Activated CD4-positive, alpha-beta T cell treated with anti-CD3 and anti-CD28 coated beads for 36 hours (primary cell): ENCODE results near the gene PRKN. TPM values are rescaled to one million over a fixed set of nuclear protein-coding genes. Genes with fewer than 3 reads are reported as not detected.
A peak's percentile ranks its signal among the peaks of the same experiment; 100 is the strongest.

ENCODE experiments used
- ATAC-seq: fragments of 200-7000 bp; cut with Tn5 transposase; one replicate; pipeline ENCODE4 v1.10.0; 2021; ENCODE audit warnings: mild to moderate bottlenecking, moderate library complexity
- CTCF ChIA-PET: fragments of 350-600 bp; sonication (Branson Sonifier 250); formaldehyde crosslinking; loops from one replicate; lab custom pipeline; 2021; ENCODE audit warnings: antibody characterized with exemption; lab: Charles Lee
- POLR2A ChIA-PET: fragments of 350-600 bp; sonication (Branson Sonifier 250); formaldehyde crosslinking; loops from one replicate; lab custom pipeline; 2021; ENCODE audit warnings: antibody characterized with exemption, inconsistent platforms; lab: Charles Lee
- DNase-seq: peaks from one replicate; pipeline ENCODE4 v3.0.0-alpha.2; 2020
- H3K27ac Mint-ChIP-seq: one replicate; pipeline ENCODE4 v1.8.0; 2021; ENCODE audit warnings: mixed read lengths
- H3K27me3 Mint-ChIP-seq: one replicate; pipeline ENCODE4 v1.8.0; 2021; ENCODE audit warnings: mixed read lengths
- H3K36me3 Mint-ChIP-seq: one replicate; pipeline ENCODE4 v1.8.0; 2021; ENCODE audit warnings: low read depth, mixed read lengths
- H3K4me1 Mint-ChIP-seq: one replicate; pipeline ENCODE4 v1.8.0; 2021; ENCODE audit warnings: mixed read lengths
- H3K4me3 Mint-ChIP-seq: one replicate; pipeline ENCODE4 v1.8.0; 2021; ENCODE audit warnings: mild to moderate bottlenecking, moderate library complexity, mixed read lengths
- H3K9me3 Mint-ChIP-seq: one replicate; pipeline ENCODE4 v1.8.0; 2021; ENCODE audit warnings: low read depth, mixed read lengths
- intact Hi-C, 2 experiments: fragments of 100-400 bp; cut with DNase I in 1 of 2; cut with micrococcal nuclease in 1 of 2; formaldehyde crosslinking; loops; one replicate each; pipeline versions ENCODE4 v1.14.2 to v1.15.1; 2022 to 2024; cut with DNase I, micrococcal nuclease
- total RNA-seq, 2 experiments: library from RNA; stranded (reverse); gene quantifications; one replicate each; pipeline ENCODE4 v1.2.3, GENCODE V29; 2021

Gene PRKN
- total RNA-seq, 2 experiments from 2014 or later, result 0.56 to 0.87 TPM

GRCh38 chr6:161926324-161926723 is 801.2 kb downstream of the PRKN start:
- H3K9me3 Mint-ChIP-seq, result peaks cover 2% of the 10 kb centered on the region
- H3K36me3 Mint-ChIP-seq, result no peaks in the 10 kb centered on the region
- no peak overlapping the region for H3K4me3 Mint-ChIP-seq
- DNase-seq (no peak), ATAC-seq (no peak)
- H3K27me3 Mint-ChIP-seq, result no peaks in the 10 kb centered on the region
- H3K27ac Mint-ChIP-seq, result no peak overlapping the region
- ChIA-PET CTCF (no interaction called here), POLR2A (no interaction called here)
- intact Hi-C loops, result no loop called here
- no peaks in the 10 kb centered on the region for H3K4me1 Mint-ChIP-seq

- POLR2A ChIA-PET, result no interaction called here
- ATAC-seq, result no peak
- Mint-ChIP-seq H3K4me1 (no peaks in the 10 kb centered on the region), H3K36me3 (no peaks in the 10 kb centered on the region), H3K27ac (no peak overlapping the region), H3K9me3 (peaks cover 2% of the 10 kb centered on the region), H3K27me3 (no peaks in the 10 kb centered on the region), H3K4me3 (no peak overlapping the region)
- intact Hi-C loops, result loop anchor here (5.0 kb wide), 1 partner anchor 507 kb away; no protein-coding TSS in a partner anchor
- no peak for DNase-seq
- CTCF ChIA-PET, result no interaction called here
These were observed 803.0 kb downstream of the PRKN start for GRCh38 chr6:161924516-161925116.

DNA sequence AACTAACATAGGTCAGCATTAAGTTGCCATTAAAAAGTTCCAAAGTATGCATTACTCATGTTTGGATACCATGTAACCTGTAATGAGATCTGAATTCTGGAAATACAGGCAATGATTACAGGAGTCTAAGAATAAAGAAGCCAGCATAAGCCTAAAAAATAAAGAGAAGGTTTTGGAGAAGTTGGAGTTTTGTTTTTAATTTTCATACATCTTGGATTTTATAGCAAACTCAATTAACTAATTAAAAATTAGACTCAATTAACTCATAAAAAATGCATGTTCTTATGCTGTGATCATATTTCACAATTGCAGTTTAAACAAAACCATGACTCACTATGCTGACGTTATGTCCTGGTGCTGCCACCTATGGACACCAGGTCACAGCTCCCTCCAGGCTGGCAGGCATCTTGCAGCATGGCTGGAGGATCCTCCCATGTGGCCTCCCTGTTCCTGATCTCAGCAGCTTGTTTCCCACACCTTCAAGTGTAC is 804.9 kb downstream of the PRKN start:
- ATAC-seq (peak; percentile 83), DNase-seq (peak; percentile 66)
- ChIA-PET CTCF (interaction anchor here (1.1 kb wide), 1 partner anchor 504 kb away, joined by 3 read pairs; no protein-coding TSS in a partner anchor), POLR2A (no interaction called here)
- Mint-ChIP-seq H3K4me3 (no peak overlapping the region), H3K27me3 (no peaks in the 10 kb centered on the region), H3K36me3 (no peaks in the 10 kb centered on the region), H3K27ac (no peak overlapping the region), H3K4me1 (no peaks in the 10 kb centered on the region), H3K9me3 (no peaks in the 10 kb centered on the region)
- intact Hi-C loops, result loop anchor here (2.0 to 5.0 kb wide), 2 partner anchors 174 to 505 kb away; no protein-coding TSS in a partner anchor

DNA sequence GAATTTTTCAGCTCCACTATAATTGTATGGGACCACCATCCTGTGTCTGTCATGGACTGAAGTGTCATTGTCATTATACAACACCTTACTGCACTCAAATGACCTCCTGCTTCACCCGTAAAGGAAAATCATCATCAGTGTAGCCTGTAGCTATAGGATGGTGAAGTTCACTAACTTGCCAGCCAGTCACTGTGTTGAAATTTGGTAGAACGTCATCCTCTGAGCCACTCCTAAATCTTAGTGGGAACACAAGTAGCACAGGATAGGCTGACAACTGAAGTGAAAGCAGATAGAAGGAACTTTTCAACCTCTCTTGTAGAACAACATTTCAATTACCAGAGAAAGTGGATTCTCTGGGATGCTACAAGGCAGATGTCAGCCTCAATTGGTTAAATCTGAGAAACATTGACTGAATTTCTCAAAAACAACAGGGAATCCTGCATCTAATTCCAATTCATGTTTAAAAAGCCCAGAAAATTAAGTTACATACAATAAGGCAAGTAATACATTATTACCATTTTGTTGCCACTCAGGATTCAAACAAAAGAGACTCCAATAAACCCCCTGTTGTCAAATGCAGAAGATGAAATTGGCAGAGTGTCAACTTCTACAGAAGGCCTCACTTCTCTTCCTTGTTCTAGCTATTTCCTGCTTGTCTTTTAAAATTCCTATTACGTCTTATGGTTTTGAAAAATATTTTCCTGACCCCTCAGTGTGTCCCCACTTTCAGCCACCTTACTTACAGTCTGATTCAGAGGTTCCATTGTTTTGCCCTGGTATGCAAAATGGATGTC is 805.8 kb downstream of the PRKN start:
- H3K9me3 Mint-ChIP-seq, result no peaks in the 10 kb centered on the region
- H3K36me3 Mint-ChIP-seq, result no peaks in the 10 kb centered on the region
- ATAC-seq (no peak), DNase-seq (no peak)
- CTCF ChIA-PET, result no interaction called here
- H3K27ac Mint-ChIP-seq, result no peak overlapping the region
- POLR2A ChIA-PET, result no interaction called here
- H3K27me3 Mint-ChIP-seq, result no peaks in the 10 kb centered on the region
- no peaks in the 10 kb centered on the region for H3K4me1 Mint-ChIP-seq
- intact Hi-C loops, result loop anchor here (2.0 to 5.0 kb wide), 2 partner anchors 173 to 504 kb away; no protein-coding TSS in a partner anchor
- no peak overlapping the region for H3K4me3 Mint-ChIP-seq

GRCh38 chr6:161919691-161920090 is 807.9 kb downstream of the PRKN start:
- POLR2A ChIA-PET, result no interaction called here
- H3K9me3 Mint-ChIP-seq, result no peaks in the 10 kb centered on the region
- no peak for DNase-seq
- ATAC-seq, result no peak
- no peaks in the 10 kb centered on the region for H3K36me3 Mint-ChIP-seq
- CTCF ChIA-PET, result no interaction called here
- H3K27me3 Mint-ChIP-seq, result no peaks in the 10 kb centered on the region
- intact Hi-C loops, result loop anchor here (5.0 kb wide), 1 partner anchor 502 kb away; no protein-coding TSS in a partner anchor
- no peak overlapping the region for H3K4me3 Mint-ChIP-seq
- no peak overlapping the region for H3K27ac Mint-ChIP-seq
- H3K4me1 Mint-ChIP-seq, result no peaks in the 10 kb centered on the region

GRCh38 chr6:161918628-161919205 is 808.8 kb downstream of the PRKN start:
- Mint-ChIP-seq H3K36me3 (no peaks in the 10 kb centered on the region), H3K9me3 (no peaks in the 10 kb centered on the region), H3K27me3 (no peaks in the 10 kb centered on the region), H3K4me3 (no peak overlapping the region), H3K27ac (no peak overlapping the region), H3K4me1 (no peaks in the 10 kb centered on the region)
- ChIA-PET CTCF (interaction anchor here (0.6 kb wide), 1 partner anchor 500 kb away, joined by 3 read pairs; no protein-coding TSS in a partner anchor), POLR2A (no interaction called here)
- intact Hi-C loops, result no loop called here
- ATAC-seq (no peak), DNase-seq (no peak)

- Mint-ChIP-seq H3K27me3 (no peaks in the 10 kb centered on the region), H3K9me3 (no peaks in the 10 kb centered on the region), H3K4me1 (no peaks in the 10 kb centered on the region), H3K27ac (no peak overlapping the region), H3K36me3 (no peaks in the 10 kb centered on the region), H3K4me3 (no peak overlapping the region)
- no peak for DNase-seq
- POLR2A ChIA-PET, result no interaction called here
- no peak for ATAC-seq
- CTCF ChIA-PET, result interaction anchor here (0.6 kb wide), 1 partner anchor 500 kb away, joined by 3 read pairs; no protein-coding TSS in a partner anchor
- intact Hi-C loops, result no loop called here
These were observed 809.4 kb downstream of the PRKN start for GRCh38 chr6:161918109-161918531.

- no peaks in the 10 kb centered on the region for H3K4me1 Mint-ChIP-seq
- H3K27ac Mint-ChIP-seq, result no peak overlapping the region
- H3K4me3 Mint-ChIP-seq, result no peak overlapping the region
- no peak for ATAC-seq
- no peaks in the 10 kb centered on the region for H3K9me3 Mint-ChIP-seq
- intact Hi-C loops, result no loop called here
- H3K36me3 Mint-ChIP-seq, result no peaks in the 10 kb centered on the region
- CTCF ChIA-PET, result no interaction called here
- POLR2A ChIA-PET, result no interaction called here
- H3K27me3 Mint-ChIP-seq, result no peaks in the 10 kb centered on the region
- DNase-seq, result no peak
These were observed 809.9 kb downstream of the PRKN start for GRCh38 chr6:161917645-161918044.

DNA sequence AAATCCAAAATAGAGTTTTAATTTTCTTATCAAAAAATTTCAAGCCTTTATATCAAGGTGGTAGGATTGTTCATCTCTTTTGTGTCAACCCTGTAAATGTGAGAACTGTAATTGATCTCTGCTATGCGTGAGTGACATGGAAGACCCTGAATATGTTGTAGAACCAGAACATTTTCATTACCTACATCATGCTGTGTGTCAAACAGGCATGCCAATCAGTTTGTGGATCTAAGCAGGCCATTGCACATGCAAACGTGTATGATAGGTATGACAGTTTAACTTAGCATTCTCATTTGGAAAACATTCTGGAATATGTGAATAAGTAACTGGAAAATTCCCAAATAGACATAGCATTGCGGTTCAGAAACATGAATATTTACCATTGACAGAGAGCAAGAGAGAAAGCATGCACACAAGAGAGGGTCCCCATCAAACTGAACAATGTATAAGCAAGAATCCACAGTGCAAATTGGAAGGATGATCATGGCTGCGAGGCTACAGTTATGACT is 812.1 kb downstream of the PRKN start:
- no peak overlapping the region for H3K27ac Mint-ChIP-seq
- no peaks in the 10 kb centered on the region for H3K4me1 Mint-ChIP-seq
- no peak overlapping the region for H3K4me3 Mint-ChIP-seq
- CTCF ChIA-PET, result no interaction called here
- intact Hi-C loops, result no loop called here
- no peaks in the 10 kb centered on the region for H3K9me3 Mint-ChIP-seq
- DNase-seq, result no peak
- no peak for ATAC-seq
- no peaks in the 10 kb centered on the region for H3K36me3 Mint-ChIP-seq
- no peaks in the 10 kb centered on the region for H3K27me3 Mint-ChIP-seq
- POLR2A ChIA-PET, result no interaction called here

DNA sequence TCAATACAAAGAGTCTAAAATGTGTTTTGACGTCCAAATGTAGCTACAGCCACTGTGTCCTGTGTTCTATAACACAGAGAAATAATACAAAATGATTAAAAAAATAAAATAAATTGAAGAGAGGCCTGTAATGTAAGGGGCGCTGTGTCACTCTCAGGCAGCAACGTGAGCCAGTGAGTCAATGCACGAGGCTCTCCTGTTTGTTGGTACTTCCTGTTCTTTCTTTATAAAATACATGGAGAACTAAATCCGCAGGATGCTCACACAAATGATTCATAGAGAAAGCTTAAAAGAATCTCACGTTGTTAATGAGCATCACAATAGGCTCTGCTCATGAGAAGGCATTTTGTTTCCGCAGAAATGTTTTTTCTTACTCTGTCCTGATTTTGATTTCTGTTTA is 818.7 kb downstream of the PRKN start:
- ATAC-seq (no peak), DNase-seq (no peak)
- Mint-ChIP-seq H3K9me3 (peaks cover 2% of the 10 kb centered on the region), H3K36me3 (no peaks in the 10 kb centered on the region), H3K4me1 (no peaks in the 10 kb centered on the region), H3K4me3 (no peak overlapping the region), H3K27ac (no peak overlapping the region), H3K27me3 (no peaks in the 10 kb centered on the region)
- intact Hi-C loops, result no loop called here
- ChIA-PET CTCF (no interaction called here), POLR2A (no interaction called here)

GRCh38 chr6:161906571-161906970 is 821.0 kb downstream of the PRKN start:
- ATAC-seq (no peak), DNase-seq (no peak)
- Mint-ChIP-seq H3K36me3 (no peaks in the 10 kb centered on the region), H3K27ac (no peak overlapping the region), H3K9me3 (peaks cover 2% of the 10 kb centered on the region), H3K4me3 (no peak overlapping the region), H3K27me3 (no peaks in the 10 kb centered on the region), H3K4me1 (no peaks in the 10 kb centered on the region)
- intact Hi-C loops, result no loop called here
- CTCF ChIA-PET, result no interaction called here
- POLR2A ChIA-PET, result no interaction called here
